A673 (cell line): ENCODE results near the gene NOVA1.

Experiments
- CTCF ChIP-seq: fragments of 300-800, 200-600 bp; sonication (generic); conservative IDR thresholded peaks from 2 replicates; pipeline ENCODE4 v1.5.1; 2017; ENCODE audit warnings: low read depth, mild to moderate bottlenecking, antibody characterized with exemption, low read length, moderate library complexity, mixed read lengths
- EZH2 ChIP-seq: fragments of 200-600 bp; sonication (generic); IDR thresholded peaks from 2 replicates; pipeline ENCODE4 v1.6.1; 2017; ENCODE audit warnings: borderline replicate concordance, low read depth, mild to moderate bottlenecking, mixed read lengths, antibody characterized with exemption, low read length; ENCODE audit not compliant: poor library complexity, severe bottlenecking

GRCh38 chr14:26486922-26487321 lies 110.9 kb downstream of the NOVA1 start:
- TF ChIP-seq EZH2 (no peak), CTCF (no peak)
